HG03025 (cell line): ENCODE results near the gene ARHGAP36.

Source experiments
- ATAC-seq: cut with Tn5 transposase; IDR thresholded peaks from one replicate; pipeline ENCODE4 v1.9.1; 2021; ENCODE audit warnings: mild to moderate bottlenecking, moderate library complexity; ENCODE audit not compliant: unreplicated experiment, low FRiP score

The ARHGAP36 gene

GRCh38 chrX:131068945-131069719, 11.0 kb downstream of the ARHGAP36 start:
- peak; percentile 48 for ATAC-seq

DNA sequence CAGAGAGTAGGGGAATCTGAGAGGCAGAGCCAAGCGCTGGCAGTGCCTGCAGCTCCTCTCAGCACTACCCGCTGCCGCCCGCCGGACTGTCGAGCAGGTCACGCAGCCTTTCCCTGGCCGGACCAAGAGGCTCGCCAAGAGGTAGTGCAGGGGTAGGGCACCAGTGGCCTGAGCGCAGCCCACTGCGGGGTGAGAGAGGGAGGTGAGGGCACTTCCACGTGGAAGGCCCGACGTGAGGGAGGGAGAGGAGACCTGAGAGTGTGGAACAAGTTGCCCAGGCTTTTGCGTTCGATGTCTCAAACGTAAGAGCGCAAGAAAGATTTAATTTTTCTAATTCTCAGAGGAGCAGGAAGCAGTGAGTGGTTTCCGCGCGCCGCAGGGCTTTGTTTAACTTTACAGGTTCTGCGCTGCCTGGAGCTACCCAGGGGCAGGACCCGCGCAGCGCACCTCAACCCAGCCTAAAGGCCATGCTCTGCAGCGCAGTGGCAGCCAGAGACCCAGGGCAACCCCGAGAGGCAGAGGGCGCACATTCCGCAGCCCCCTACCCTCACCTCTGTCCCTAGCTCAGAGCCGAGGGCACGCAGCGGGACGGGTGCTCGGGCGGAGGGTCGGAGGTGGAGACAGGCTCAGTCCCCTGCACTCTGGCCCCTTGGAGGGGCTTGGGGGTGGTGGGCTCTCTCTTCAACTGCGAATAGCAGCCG, 14.9 kb downstream of the ARHGAP36 start:
- no peak for ATAC-seq

DNA sequence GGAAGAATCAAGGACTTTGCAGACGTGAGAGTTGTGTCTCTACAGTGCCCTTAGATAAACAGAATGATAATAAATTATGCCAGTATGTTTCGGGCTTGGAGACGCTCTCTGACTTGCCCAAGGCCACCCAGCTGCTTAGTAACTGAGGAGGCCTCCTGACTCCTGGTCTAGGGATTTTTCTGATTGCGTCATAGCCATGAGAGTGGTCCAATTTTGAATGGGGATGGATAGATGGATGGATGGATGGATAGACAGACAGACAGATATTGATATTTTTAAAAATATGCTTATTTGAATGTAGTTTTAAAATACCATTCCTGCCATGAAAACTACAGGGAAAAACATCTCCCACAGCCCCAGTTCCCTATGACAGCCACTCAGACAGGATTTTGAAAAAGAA, 15.5 kb downstream of the ARHGAP36 start:
- ATAC-seq, result no peak

GRCh38 chrX:131081772-131082740, 23.9 kb downstream of the ARHGAP36 start:
- ATAC-seq, result no peak

- ATAC-seq, result no peak
Observed at GRCh38 chrX:131083510-131084142, 25.5 kb downstream of the ARHGAP36 start.

- ATAC-seq, result no peak
Observed at GRCh38 chrX:131084145-131084544, 26.0 kb downstream of the ARHGAP36 start.

- ATAC-seq, result no peak
Observed at GRCh38 chrX:131136776-131137175, 78.6 kb downstream of the ARHGAP36 start.

- ATAC-seq, result no peak
Observed at GRCh38 chrX:131139072-131139471, 80.9 kb downstream of the ARHGAP36 start.
